H9 (cell line): ENCODE measurements around the gene TBC1D5. TPM values are rescaled to one million over a fixed set of nuclear protein-coding genes. Genes with fewer than 3 reads are reported as not detected.

Source experiments
- DNase-seq: peaks from one replicate; pipeline ENCODE4 v3.0.0-alpha.2; 2017
- H2AFZ ChIP-seq: one replicate; pipeline ENCODE4 v1.6.1; 2013; ENCODE audit warnings: mild to moderate bottlenecking, low read length, control low read depth, moderate library complexity
- H2AK5ac ChIP-seq: 2 replicates; pipeline ENCODE4 v1.6.1; 2013; ENCODE audit warnings: low read length, control low read depth, mixed read lengths; ENCODE audit not compliant: insufficient read length
- H2BK120ac ChIP-seq: one replicate; pipeline ENCODE4 v1.6.1; 2013; ENCODE audit warnings: low read depth, mild to moderate bottlenecking, low read length, control low read depth, inconsistent platforms; ENCODE audit not compliant: poor library complexity, severe bottlenecking
- H2BK12ac ChIP-seq: 2 replicates; pipeline ENCODE4 v1.6.1; 2013; ENCODE audit warnings: low read length, control low read depth, mixed read lengths, low read depth; ENCODE audit not compliant: insufficient read length
- H2BK15ac ChIP-seq: 2 replicates; pipeline ENCODE4 v1.6.1; 2013; ENCODE audit warnings: low read depth, low read length, control low read depth
- H2BK20ac ChIP-seq: one replicate; pipeline ENCODE4 v1.6.1; 2013; ENCODE audit warnings: low read depth, mild to moderate bottlenecking, low read length, control low read depth, inconsistent platforms; ENCODE audit not compliant: poor library complexity, severe bottlenecking
- H2BK5ac ChIP-seq: 2 replicates; pipeline ENCODE4 v1.6.1; 2013; ENCODE audit warnings: low read length, control low read depth, mixed read lengths; ENCODE audit not compliant: insufficient read length
- H3K14ac ChIP-seq: 2 replicates; pipeline ENCODE4 v1.6.1; 2013; ENCODE audit warnings: low read length, control low read depth; ENCODE audit not compliant: insufficient read depth
- H3K18ac ChIP-seq: 2 replicates; pipeline ENCODE4 v1.6.1; 2013; ENCODE audit warnings: low read depth, mild to moderate bottlenecking, mixed read lengths, low read length, control low read depth; ENCODE audit not compliant: insufficient read length
- H3K23ac ChIP-seq: 2 replicates; pipeline ENCODE4 v1.6.1; 2013; ENCODE audit warnings: low read length, control low read depth, mixed read lengths, low read depth; ENCODE audit not compliant: insufficient read length
- H3K23me2 ChIP-seq: 2 replicates; pipeline ENCODE4 v1.6.1; 2013; ENCODE audit warnings: low read depth, mild to moderate bottlenecking, mixed read lengths, low read length, control low read depth; ENCODE audit not compliant: insufficient read length, poor library complexity, severe bottlenecking
- H3K27ac ChIP-seq: 2 replicates; pipeline ENCODE4 v1.5.1; 2013; ENCODE audit warnings: low read length, control low read depth, mixed read lengths, low read depth; ENCODE audit not compliant: insufficient read length
- H3K27me3 ChIP-seq: 2 replicates; pipeline ENCODE4 v1.6.1; 2013; ENCODE audit warnings: low read length, control low read depth, inconsistent platforms; ENCODE audit not compliant: insufficient read depth
- H3K4ac ChIP-seq: 2 replicates; pipeline ENCODE4 v1.6.1; 2013; ENCODE audit warnings: low read depth, mild to moderate bottlenecking, control low read depth, inconsistent platforms, low read length, moderate library complexity
- H3K4me1 ChIP-seq: 2 replicates; pipeline ENCODE4 v1.6.1; 2013; ENCODE audit warnings: low read length, control low read depth, inconsistent platforms; ENCODE audit not compliant: insufficient read depth
- H3K4me2 ChIP-seq: 2 replicates; pipeline ENCODE4 v1.6.1; 2013; ENCODE audit warnings: low read length, control low read depth, mixed read lengths; ENCODE audit not compliant: insufficient read length, insufficient read depth
- H3K56ac ChIP-seq: 2 replicates; pipeline ENCODE4 v1.6.1; 2013; ENCODE audit warnings: low read depth, mild to moderate bottlenecking, mixed read lengths, low read length, control low read depth; ENCODE audit not compliant: insufficient read length
- H3K79me1 ChIP-seq: 2 replicates; pipeline ENCODE4 v1.6.1; 2013; ENCODE audit warnings: low read depth, mild to moderate bottlenecking, moderate library complexity, low read length, control low read depth, inconsistent platforms; ENCODE audit not compliant: insufficient read depth, poor library complexity, severe bottlenecking
- H3K79me2 ChIP-seq: 2 replicates; pipeline ENCODE4 v1.6.1; 2013; ENCODE audit warnings: low read length, control low read depth, inconsistent platforms; ENCODE audit not compliant: insufficient read depth
- H3K9ac ChIP-seq: 2 replicates; pipeline ENCODE4 v1.6.1; 2013; ENCODE audit warnings: low read length, control low read depth, mixed read lengths; ENCODE audit not compliant: insufficient read length; ENCODE audit errors: extremely low read depth
- H3K9me3 ChIP-seq: one replicate; pipeline ENCODE4 v1.6.1; 2013; ENCODE audit warnings: low read depth, low read length, inconsistent platforms; ENCODE audit not compliant: control insufficient read depth
- H3T11ph ChIP-seq: one replicate; pipeline ENCODE4 v1.6.1; 2013; ENCODE audit warnings: mild to moderate bottlenecking, low read length, control low read depth, inconsistent platforms
- H4K20me1 ChIP-seq: one replicate; pipeline ENCODE4 v1.6.1; 2013; ENCODE audit not compliant: control insufficient read depth, insufficient read length, insufficient read depth
- H4K5ac ChIP-seq: 2 replicates; pipeline ENCODE4 v1.6.1; 2013; ENCODE audit warnings: low read depth, mild to moderate bottlenecking, mixed read lengths, low read length, control low read depth; ENCODE audit not compliant: insufficient read length
- H4K8ac ChIP-seq: replicated peaks from 2 replicates; pipeline ENCODE4 v1.6.1; 2013; ENCODE audit warnings: low read length, control low read depth, mixed read lengths, low read depth; ENCODE audit not compliant: insufficient read length
- H4K91ac ChIP-seq: 2 replicates; pipeline ENCODE4 v1.6.1; 2013; ENCODE audit warnings: low read depth, mild to moderate bottlenecking, moderate library complexity, mixed read lengths, low read length, control low read depth; ENCODE audit not compliant: insufficient read length
- H3K27ac Mint-ChIP-seq, 3 experiments: 2 replicates in 2 of 3; 3 replicates in 1 of 3; pipeline ENCODE4 v1.8.0; 2020 to 2021; ENCODE audit warnings: mixed read lengths in 3 of 3, mild to moderate bottlenecking in 1 of 3, moderate library complexity in 1 of 3
- H3K27me3 Mint-ChIP-seq: 2 replicates; pipeline ENCODE4 v1.8.0; 2021; ENCODE audit warnings: low read depth, mild to moderate bottlenecking, moderate library complexity, mixed read lengths
- H3K36me3 Mint-ChIP-seq, 3 experiments: 2 replicates in 2 of 3; 3 replicates in 1 of 3; pipeline ENCODE4 v1.8.0; 2020 to 2021; ENCODE audit warnings: low read depth in 3 of 3, mixed read lengths in 3 of 3; ENCODE audit not compliant: insufficient read depth in 1 of 3
- H3K4me1 Mint-ChIP-seq, 2 experiments: 2 replicates each; pipeline ENCODE4 v1.8.0; 2020; ENCODE audit warnings: mixed read lengths in 2 of 2
- H3K4me3 Mint-ChIP-seq, 2 experiments: 2 replicates in 1 of 2; 3 replicates in 1 of 2; pipeline ENCODE4 v1.8.0; 2020 to 2021; ENCODE audit warnings: mild to moderate bottlenecking in 2 of 2, mixed read lengths in 2 of 2, moderate library complexity in 1 of 2
- H3K9me3 Mint-ChIP-seq, 2 experiments: 2 replicates in 1 of 2; 3 replicates in 1 of 2; pipeline ENCODE4 v1.8.0; 2020; ENCODE audit warnings: mild to moderate bottlenecking in 2 of 2, mixed read lengths in 2 of 2, moderate library complexity in 1 of 2
- CTCF ChIP-seq: fragments of 200-600 bp; sonication (generic); conservative IDR thresholded peaks from 3 replicates; pipeline ENCODE4 v1.8.0; 2021; ENCODE audit warnings: antibody characterized with exemption, mild to moderate bottlenecking
- WGBS: extraction: QIAGEN DNeasy Blood & Tissue Kit; methylation state at CpG from one replicate; pipeline ENCODE4 v1.1.7; 2013; ENCODE audit warnings: missing lambda C conversion rate, low lambda C conversion rate, mixed read lengths; ENCODE audit not compliant: insufficient read length; ENCODE audit errors: extremely low coverage; 5-methylcytosine and 5-hydroxymethylcytosine counted together
- total RNA-seq: library from RNA; stranded (reverse); gene quantifications from 2 replicates; pipeline ENCODE4 v1.2.1, GENCODE V29; 2021

The TBC1D5 gene
- total RNA-seq, 1 experiment from 2014 or later: 25.0 TPM

GRCh38 chr3:17360991-17361390 lies 381.4 kb downstream of the TBC1D5 start:
- WGBS: no CpG with 5 or more reads among the region's 3 CpGs
- TF ChIP-seq CTCF: no peak
- Histone ChIP-seq H3K18ac (no peak overlapping the region), H4K20me1 (no peaks in the 10 kb centered on the region), H3K4me1 (0 out of 2 replicates have a peak, but pooled peaks cover 3% of the 10 kb centered on the region), H3K27ac (no peak overlapping the region), H2BK120ac (no peak overlapping the region), H2AK5ac (no peak overlapping the region), H3K56ac (no peak overlapping the region), H4K91ac (no peak overlapping the region), H3K4ac (no peak overlapping the region), H2BK12ac (no peak overlapping the region), H3T11ph (no peak overlapping the region), H3K23me2 (no peaks in the 10 kb centered on the region), H3K23ac (no peak overlapping the region), H3K79me1 (no peaks in the 10 kb centered on the region), H2BK20ac (no peak overlapping the region), H2AFZ (no peak overlapping the region), H3K9me3 (no peaks in the 10 kb centered on the region), H4K8ac (no peak overlapping the region), H3K79me2 (no peaks in the 10 kb centered on the region), H3K4me2 (no peak overlapping the region), H3K27me3 (no peaks in the 10 kb centered on the region), H3K9ac (no peak overlapping the region), H4K5ac (no peak overlapping the region), H2BK5ac (no peak overlapping the region), H3K14ac (no peak overlapping the region), H2BK15ac (no peak overlapping the region)
- peaks cover 10 to 14% of the 10 kb centered on the region in 2 experiments for H3K4me1 Mint-ChIP-seq
- no peak overlapping the region for H3K27ac Mint-ChIP-seq
- no peaks in the 10 kb centered on the region for H3K36me3 Mint-ChIP-seq
- H3K9me3 Mint-ChIP-seq: no peaks in the 10 kb centered on the region
- no peaks in the 10 kb centered on the region for H3K27me3 Mint-ChIP-seq
- H3K4me3 Mint-ChIP-seq: no peak overlapping the region
- no peak for DNase-seq
